Liver (tissue), 9 donors: ENCODE data around the gene TTC28. TPM values are rescaled to one million over a fixed set of nuclear protein-coding genes. Genes with fewer than 3 reads are reported as not detected.

Experiments used
- DNase-seq: peaks from one replicate; pipeline ENCODE4 v3.0.0-alpha.2; 2017; ENCODE audit warnings: low spot score
- H3K27ac ChIP-seq, 2 donors: one replicate each; pipeline ENCODE4 v1.7.0; 2013; ENCODE audit warnings: inconsistent platforms in 2 of 2, low read length in 2 of 2, control low read depth in 1 of 2, low read depth in 1 of 2, mild to moderate bottlenecking in 1 of 2
- H3K27me3 ChIP-seq, 4 donors: one replicate each; pipeline versions ENCODE4 v1.6.1 to v1.7.0; 2013; ENCODE audit warnings: low read length in 3 of 4, inconsistent platforms in 1 of 4, mild to moderate bottlenecking in 1 of 4, moderate library complexity in 1 of 4; ENCODE audit not compliant: control insufficient read depth in 4 of 4, insufficient read depth in 4 of 4
- H3K36me3 ChIP-seq, 4 donors: one replicate each; pipeline versions ENCODE4 v1.6.1 to v1.7.0; 2013; ENCODE audit warnings: low read length in 3 of 4, mild to moderate bottlenecking in 3 of 4, low read depth in 1 of 4, moderate library complexity in 1 of 4; ENCODE audit not compliant: control insufficient read depth in 4 of 4, insufficient read depth in 3 of 4
- H3K4me1 ChIP-seq, 4 donors: one replicate each; pipeline versions ENCODE4 v1.6.1 to v1.7.0; 2013; ENCODE audit warnings: low read length in 3 of 4, mild to moderate bottlenecking in 3 of 4, moderate library complexity in 1 of 4; ENCODE audit not compliant: control insufficient read depth in 4 of 4, insufficient read depth in 4 of 4
- H3K4me3 ChIP-seq, 3 donors: one replicate each; pipeline versions ENCODE4 v1.6.1 to v1.7.0; 2013; ENCODE audit warnings: low read length in 3 of 3, control low read depth in 1 of 3, low read depth in 1 of 3, mild to moderate bottlenecking in 1 of 3
- H3K9ac ChIP-seq, 2 donors: one replicate each; pipeline ENCODE4 v1.7.0; 2013; ENCODE audit warnings: low read length in 2 of 2, mild to moderate bottlenecking in 2 of 2, moderate library complexity in 2 of 2, control low read depth in 1 of 2, low read depth in 1 of 2
- H3K9me3 ChIP-seq, 4 donors: one replicate each; pipeline versions ENCODE4 v1.6.1 to v1.7.0; 2013; ENCODE audit warnings: low read length in 3 of 4; ENCODE audit not compliant: control insufficient read depth in 4 of 4
- ATF3 ChIP-seq: IDR thresholded peaks from 2 replicates; pipeline ENCODE4 v1.6.1; 2016; ENCODE audit warnings: antibody characterized with exemption
- EGR1 ChIP-seq, 2 donors: IDR thresholded peaks; 2 replicates each; pipeline ENCODE4 v1.6.1; 2016 to 2018; ENCODE audit warnings: antibody characterized with exemption in 2 of 2, low read depth in 2 of 2
- FOXA1 ChIP-seq: IDR thresholded peaks from 2 replicates; pipeline ENCODE4 v1.6.1; 2016; ENCODE audit warnings: antibody characterized with exemption
- FOXA2 ChIP-seq: IDR thresholded peaks from 2 replicates; pipeline ENCODE4 v1.6.1; 2016; ENCODE audit warnings: antibody characterized with exemption
- GABPA ChIP-seq, 2 donors: IDR thresholded peaks in 1 of 2; conservative IDR thresholded peaks in 1 of 2; 2 replicates each; pipeline ENCODE4 v1.6.1; 2016; ENCODE audit warnings: antibody characterized with exemption in 2 of 2, mild to moderate bottlenecking in 1 of 2, moderate library complexity in 1 of 2
- HNF4A ChIP-seq, 2 donors: conservative IDR thresholded peaks; 2 replicates each; pipeline ENCODE4 v1.6.1; 2016; ENCODE audit warnings: antibody characterized with exemption in 2 of 2, mild to moderate bottlenecking in 2 of 2
- HNF4G ChIP-seq: IDR thresholded peaks from 2 replicates; pipeline ENCODE4 v1.6.1; 2016; ENCODE audit warnings: antibody characterized with exemption
- JUND ChIP-seq, 2 donors: IDR thresholded peaks; 2 replicates each; pipeline ENCODE4 v1.6.1; 2016; ENCODE audit warnings: antibody characterized with exemption in 2 of 2
- MAX ChIP-seq: IDR thresholded peaks from 2 replicates; pipeline ENCODE4 v1.6.1; 2016; ENCODE audit warnings: antibody characterized with exemption
- NR2F2 ChIP-seq: IDR thresholded peaks from 2 replicates; pipeline ENCODE4 v1.6.1; 2016; ENCODE audit warnings: antibody characterized with exemption
- RAD21 ChIP-seq, 2 donors: IDR thresholded peaks; 2 replicates each; pipeline ENCODE4 v1.6.1; 2016; ENCODE audit warnings: antibody characterized with exemption in 2 of 2, mild to moderate bottlenecking in 2 of 2
- RXRA ChIP-seq, 2 donors: IDR thresholded peaks; 2 replicates each; pipeline ENCODE4 v1.6.1; 2017 to 2018; ENCODE audit warnings: antibody characterized with exemption in 2 of 2, mild to moderate bottlenecking in 1 of 2
- SP1 ChIP-seq: IDR thresholded peaks from 2 replicates; pipeline ENCODE4 v1.6.1; 2018; ENCODE audit warnings: antibody characterized with exemption, mild to moderate bottlenecking
- TAF1 ChIP-seq: conservative IDR thresholded peaks from 2 replicates; pipeline ENCODE4 v1.6.1; 2016; ENCODE audit warnings: antibody characterized with exemption, mild to moderate bottlenecking
- YY1 ChIP-seq: IDR thresholded peaks from 2 replicates; pipeline ENCODE4 v1.6.1; 2016; ENCODE audit warnings: antibody characterized with exemption, mild to moderate bottlenecking
- ZBTB33 ChIP-seq: IDR thresholded peaks from 2 replicates; pipeline ENCODE4 v1.6.1; 2016; ENCODE audit warnings: antibody characterized with exemption
- WGBS: extraction: QIAGEN DNeasy Blood & Tissue Kit; methylation state at CpG from one replicate; pipeline ENCODE4 v1.1.7; 2013; 5-methylcytosine and 5-hydroxymethylcytosine counted together
- polyA plus RNA-seq, 2 donors: library from polyadenylated mRNA; stranded (reverse) in 1 of 2; unstranded in 1 of 2; fragments of 200-250 nt in 1 of 2; fragments of >200 nt in 1 of 2; fragmentation: Nextera tagmentation in 1 of 2; extraction: Ambion mirVana in 1 of 2; gene quantifications; one replicate each; pipeline versions ENCODE4 v1.2.1 to v1.2.3, GENCODE V29; 2013 to 2015
- total RNA-seq, 2 donors: library from RNA; depleted of rRNA; stranded (reverse); fragments of >200 nt; gene quantifications; one replicate each; pipeline ENCODE4 v1.2.3, GENCODE V29; 2014
- TF ChIP-seq, protein P1 (sequence below): fragments of 150-350 bp; IDR thresholded peaks from 2 replicates; pipeline ENCODE4 v1.5.1; 2017; ENCODE audit warnings: improper control_type of control experiment, low read depth, low read length; ENCODE audit not compliant: missing input control
- donor health status: healthy.
- donor health status: healthy.
- donor health status: healthy.
- donor health status: healthy.
- donor health status: healthy.

Gene TTC28
- total and polyA plus RNA-seq, 4 donors = 4.2 to 19.4 (median 5.9) TPM

DNA sequence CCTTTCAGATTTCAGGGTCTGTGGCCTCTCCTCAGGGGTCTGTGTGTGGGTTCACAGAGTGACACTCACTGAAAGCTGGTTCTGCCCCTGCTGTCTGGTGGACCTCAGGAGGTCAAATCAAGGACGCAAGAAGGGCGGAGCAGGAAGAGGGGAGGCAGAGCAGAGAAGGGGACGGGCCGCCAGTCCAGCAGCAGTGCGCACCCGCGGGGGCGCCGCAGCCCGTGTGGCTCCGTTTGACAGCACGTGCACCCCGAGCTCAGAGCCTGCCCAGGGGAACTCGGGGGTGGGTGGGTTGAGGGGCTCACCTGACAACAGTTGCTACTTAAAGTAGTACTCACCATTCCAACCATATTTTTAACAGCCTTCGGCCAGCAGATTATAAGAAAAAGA, 689.2 kb downstream of the TTC28 start:
- TF ChIP-seq RAD21 (IDR thresholded peaks at IDR 0.05) (no peak), FOXA2 (no peak), MAX (no peak), GABPA (IDR thresholded peaks at IDR 0.05 in 1 of 2, conservative IDR thresholded peaks at IDR 0.05 in 1 of 2) (no peak), ZBTB33 (no peak), JUND (IDR thresholded peaks at IDR 0.05) (no peak), NR2F2 (no peak), HNF4G (no peak), TAF1 (no peak), YY1 (no peak), ATF3 (no peak), RXRA (IDR thresholded peaks at IDR 0.05) (no peak), FOXA1 (no peak), EGR1 (IDR thresholded peaks at IDR 0.05; ENCODE audit: low read depth in 2 of 2) (no peak)
- TF ChIP-seq, protein P1, sequence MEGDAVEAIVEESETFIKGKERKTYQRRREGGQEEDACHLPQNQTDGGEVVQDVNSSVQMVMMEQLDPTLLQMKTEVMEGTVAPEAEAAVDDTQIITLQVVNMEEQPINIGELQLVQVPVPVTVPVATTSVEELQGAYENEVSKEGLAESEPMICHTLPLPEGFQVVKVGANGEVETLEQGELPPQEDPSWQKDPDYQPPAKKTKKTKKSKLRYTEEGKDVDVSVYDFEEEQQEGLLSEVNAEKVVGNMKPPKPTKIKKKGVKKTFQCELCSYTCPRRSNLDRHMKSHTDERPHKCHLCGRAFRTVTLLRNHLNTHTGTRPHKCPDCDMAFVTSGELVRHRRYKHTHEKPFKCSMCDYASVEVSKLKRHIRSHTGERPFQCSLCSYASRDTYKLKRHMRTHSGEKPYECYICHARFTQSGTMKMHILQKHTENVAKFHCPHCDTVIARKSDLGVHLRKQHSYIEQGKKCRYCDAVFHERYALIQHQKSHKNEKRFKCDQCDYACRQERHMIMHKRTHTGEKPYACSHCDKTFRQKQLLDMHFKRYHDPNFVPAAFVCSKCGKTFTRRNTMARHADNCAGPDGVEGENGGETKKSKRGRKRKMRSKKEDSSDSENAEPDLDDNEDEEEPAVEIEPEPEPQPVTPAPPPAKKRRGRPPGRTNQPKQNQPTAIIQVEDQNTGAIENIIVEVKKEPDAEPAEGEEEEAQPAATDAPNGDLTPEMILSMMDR = no peak
- Histone ChIP-seq H3K27me3 (no peaks in the 10 kb centered on the region), H3K27ac (peak overlapping the region; percentile 65 to 76), H3K9ac (no peak overlapping the region), H3K36me3 (peaks cover 0 to 11% (median 4%) of the 10 kb centered on the region in 4 donors), H3K4me3 (peak overlapping the region in 1 of 3 donors; percentile 9), H3K9me3 (no peaks in the 10 kb centered on the region), H3K4me1 (peaks cover 1 to 15% (median 8%) of the 10 kb centered on the region in 4 donors)
- DNase-seq = no peak
- WGBS = 86% methylated on average over 15 of the region's 15 CpGs

DNA sequence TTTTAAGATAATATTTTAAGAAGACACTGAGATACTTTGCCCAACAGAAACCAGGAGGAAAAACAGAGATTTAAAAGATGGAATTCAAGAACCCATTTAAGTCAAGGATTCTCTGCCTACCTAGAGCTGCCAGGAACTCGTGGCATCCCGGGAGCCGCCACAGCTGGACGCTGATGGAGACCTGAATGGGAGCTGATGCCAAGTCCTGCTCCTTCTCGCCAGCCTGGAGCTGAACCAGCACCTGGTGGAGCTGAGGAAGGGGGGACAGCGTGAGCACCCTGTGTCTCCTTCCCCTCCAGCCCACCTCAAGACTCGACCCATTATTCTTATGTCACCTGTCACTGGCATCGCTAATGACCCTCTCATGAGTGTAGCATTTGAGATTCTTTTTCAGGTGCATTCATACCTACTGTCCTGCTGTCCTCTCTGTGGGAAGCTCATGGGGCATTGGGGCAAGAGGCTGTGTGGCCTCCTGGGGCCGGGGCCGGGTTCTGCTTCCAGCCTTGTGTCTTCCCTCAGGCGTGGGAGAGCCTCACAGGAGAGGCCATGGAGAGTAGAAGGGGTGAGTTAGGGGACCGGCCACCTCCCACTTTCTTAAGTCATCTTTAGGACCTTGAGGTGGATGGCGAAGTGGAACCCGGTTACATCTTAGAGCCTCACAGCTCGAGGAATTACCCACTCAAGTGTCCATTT, 689.7 kb downstream of the TTC28 start:
- Histone ChIP-seq H3K9ac (no peak overlapping the region), H3K27me3 (no peaks in the 10 kb centered on the region), H3K4me1 (peaks cover 1 to 15% (median 8%) of the 10 kb centered on the region in 4 donors), H3K9me3 (no peaks in the 10 kb centered on the region), H3K4me3 (no peak overlapping the region), H3K36me3 (peaks cover 0 to 11% (median 4%) of the 10 kb centered on the region in 4 donors), H3K27ac (peak overlapping the region in 1 of 2 donors; percentile 76)
- no peak for DNase-seq
- WGBS = 97% methylated on average over 15 of the region's 15 CpGs
- TF ChIP-seq EGR1 (IDR thresholded peaks at IDR 0.05; ENCODE audit: low read depth in 2 of 2) (no peak), ZBTB33 (no peak), HNF4G (no peak), JUND (IDR thresholded peaks at IDR 0.05) (no peak), RAD21 (IDR thresholded peaks at IDR 0.05) (no peak), NR2F2 (no peak), FOXA1 (no peak), MAX (no peak), HNF4A (conservative IDR thresholded peaks at IDR 0.05) (no peak), TAF1 (no peak), YY1 (no peak), FOXA2 (no peak), SP1 (no peak), ATF3 (no peak), RXRA (IDR thresholded peaks at IDR 0.05) (no peak)
- TF ChIP-seq, protein P1 = no peak
